GM12872 (cell line): Measurements from ENCODE around the gene F5.

Source experiments
- TF ChIP-seq, protein P1 (sequence below): IDR thresholded peaks from 3 replicates; pipeline ENCODE4 v1.5.1; 2011; ENCODE audit warnings: low read depth, mild to moderate bottlenecking, low read length, moderate library complexity; ENCODE audit not compliant: insufficient read depth

F5 gene

DNA sequence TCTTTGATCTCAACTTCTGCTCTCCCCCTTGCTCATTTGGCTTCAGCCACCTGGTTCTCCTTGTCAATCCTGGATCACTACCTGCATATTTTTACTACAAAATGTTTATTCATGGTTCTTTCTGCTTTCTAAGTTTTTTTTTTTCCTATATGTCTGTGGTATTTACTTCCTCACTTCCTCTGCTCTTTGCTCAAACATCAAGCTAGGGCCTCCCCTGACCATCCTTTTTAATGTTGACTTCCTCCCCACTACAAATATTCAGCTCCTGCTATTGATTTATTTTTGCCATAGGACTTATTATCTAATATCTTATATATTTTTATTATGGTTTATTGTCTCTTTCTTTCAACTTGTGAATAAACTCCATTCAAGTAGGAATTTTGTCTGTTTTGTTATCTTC, 86.5 kb downstream of the F5 start:
- TF ChIP-seq, protein P1, sequence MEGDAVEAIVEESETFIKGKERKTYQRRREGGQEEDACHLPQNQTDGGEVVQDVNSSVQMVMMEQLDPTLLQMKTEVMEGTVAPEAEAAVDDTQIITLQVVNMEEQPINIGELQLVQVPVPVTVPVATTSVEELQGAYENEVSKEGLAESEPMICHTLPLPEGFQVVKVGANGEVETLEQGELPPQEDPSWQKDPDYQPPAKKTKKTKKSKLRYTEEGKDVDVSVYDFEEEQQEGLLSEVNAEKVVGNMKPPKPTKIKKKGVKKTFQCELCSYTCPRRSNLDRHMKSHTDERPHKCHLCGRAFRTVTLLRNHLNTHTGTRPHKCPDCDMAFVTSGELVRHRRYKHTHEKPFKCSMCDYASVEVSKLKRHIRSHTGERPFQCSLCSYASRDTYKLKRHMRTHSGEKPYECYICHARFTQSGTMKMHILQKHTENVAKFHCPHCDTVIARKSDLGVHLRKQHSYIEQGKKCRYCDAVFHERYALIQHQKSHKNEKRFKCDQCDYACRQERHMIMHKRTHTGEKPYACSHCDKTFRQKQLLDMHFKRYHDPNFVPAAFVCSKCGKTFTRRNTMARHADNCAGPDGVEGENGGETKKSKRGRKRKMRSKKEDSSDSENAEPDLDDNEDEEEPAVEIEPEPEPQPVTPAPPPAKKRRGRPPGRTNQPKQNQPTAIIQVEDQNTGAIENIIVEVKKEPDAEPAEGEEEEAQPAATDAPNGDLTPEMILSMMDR = no peak

DNA sequence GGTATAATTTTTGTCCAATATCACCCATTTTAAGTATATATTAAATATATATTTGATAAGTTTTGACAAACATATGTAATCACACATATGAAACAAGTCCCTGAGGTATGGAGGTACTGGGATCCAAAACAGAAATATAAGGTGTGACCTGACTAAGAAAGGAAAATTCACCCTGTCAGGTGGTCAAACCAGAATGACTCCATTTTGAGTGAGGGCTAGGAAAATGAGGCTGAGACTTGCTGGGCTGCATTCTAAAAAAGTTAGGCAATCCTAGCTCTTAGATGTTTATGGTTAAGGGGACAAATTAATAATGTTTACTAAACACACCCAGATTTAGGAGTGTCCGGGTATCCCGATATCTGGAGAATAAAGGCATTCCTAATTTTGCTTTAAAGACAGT, 89.0 kb downstream of the F5 start:
- TF ChIP-seq, protein P1 = no peak

DNA sequence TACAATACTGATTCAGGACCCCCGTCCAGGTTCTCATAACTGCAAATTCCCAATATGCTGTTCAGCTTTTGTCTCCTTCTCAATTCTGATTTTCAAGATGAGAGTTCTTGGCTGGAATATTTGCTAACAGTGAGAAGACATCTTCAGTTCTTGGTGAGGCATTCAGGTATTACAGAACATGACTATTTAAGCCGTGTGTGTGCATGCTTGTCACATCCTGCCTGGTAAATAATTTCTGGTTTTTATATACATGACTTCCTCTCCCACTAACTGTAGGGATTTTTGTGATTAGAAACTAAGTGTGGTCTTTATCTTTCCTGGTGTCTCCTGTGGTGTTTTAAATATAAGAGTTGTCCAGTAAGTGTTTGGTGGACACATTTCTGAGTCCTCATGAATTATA, 90.4 kb downstream of the F5 start:
- TF ChIP-seq, protein P1 = no peak

DNA sequence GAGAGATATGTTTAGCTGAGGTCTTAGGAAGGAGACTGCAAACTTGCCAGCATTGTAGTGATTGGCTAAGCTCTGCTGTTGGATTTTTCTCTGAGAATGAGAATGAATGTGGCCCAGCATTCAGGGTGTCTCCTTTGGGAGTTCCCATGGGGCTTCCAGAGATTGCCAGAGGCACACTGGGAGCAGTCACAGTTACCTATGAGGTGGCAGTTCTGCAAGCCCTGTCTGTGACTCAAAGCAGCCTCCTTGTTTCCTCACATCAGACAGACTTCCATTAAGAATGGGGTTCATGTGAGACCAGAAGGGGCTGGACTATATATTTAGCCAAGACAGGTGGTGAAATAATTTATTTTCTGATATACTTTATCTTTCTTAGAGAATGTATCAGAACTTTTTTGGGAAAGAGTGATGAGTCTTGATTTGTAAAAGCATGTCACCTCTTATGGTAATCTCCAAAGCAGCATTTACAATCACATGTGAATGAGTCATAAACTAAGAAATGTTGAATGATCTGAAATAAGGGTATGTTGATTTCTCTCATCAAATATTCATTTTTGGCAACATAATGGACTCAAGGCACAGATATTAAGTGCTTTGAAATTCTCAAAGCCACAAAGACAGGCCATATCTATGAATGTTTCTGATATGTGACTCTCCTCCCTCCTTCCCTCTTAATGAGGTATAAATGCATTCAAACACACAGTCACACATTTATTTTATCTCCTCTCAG, 91.1 kb downstream of the F5 start:
- TF ChIP-seq, protein P1 = no peak

DNA sequence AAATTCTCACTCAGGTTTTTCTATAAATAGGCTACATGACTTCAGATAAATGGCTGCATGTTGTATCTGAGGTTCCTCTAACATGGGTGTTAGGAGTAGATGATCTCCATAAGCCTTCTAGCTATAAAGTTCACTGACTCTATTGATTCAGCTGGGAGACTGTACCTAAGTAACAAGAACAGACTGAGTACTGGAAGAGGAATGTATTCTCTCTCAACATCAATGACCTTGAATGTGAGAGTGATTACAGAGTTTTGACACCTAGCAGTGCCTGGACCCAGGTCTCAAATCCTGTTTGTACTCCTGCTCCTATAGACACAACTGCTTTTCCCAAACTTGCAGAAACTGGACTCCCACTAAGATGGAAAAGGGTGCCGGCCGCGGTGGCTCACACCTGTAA, 91.9 kb downstream of the F5 start:
- TF ChIP-seq, protein P1 = no peak

DNA sequence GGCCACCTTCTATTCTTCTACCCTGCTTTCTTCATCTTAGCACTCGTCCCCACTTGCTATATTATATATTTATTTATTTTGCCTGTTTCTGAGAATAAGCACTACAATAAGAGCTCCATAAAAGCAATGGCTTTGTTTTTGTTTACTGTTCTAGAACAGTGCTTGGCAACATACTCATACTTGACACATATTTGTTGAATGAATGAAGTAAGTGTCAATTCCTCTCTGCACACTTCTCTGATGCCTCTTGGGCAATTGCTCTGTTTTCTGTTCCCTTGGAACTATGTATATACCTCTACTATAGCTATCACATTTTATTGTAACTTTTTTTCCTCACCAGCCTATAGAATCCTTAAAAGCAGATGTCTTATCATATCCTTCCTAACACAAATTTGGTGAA, 93.0 kb downstream of the F5 start:
- TF ChIP-seq, protein P1 = no peak

DNA sequence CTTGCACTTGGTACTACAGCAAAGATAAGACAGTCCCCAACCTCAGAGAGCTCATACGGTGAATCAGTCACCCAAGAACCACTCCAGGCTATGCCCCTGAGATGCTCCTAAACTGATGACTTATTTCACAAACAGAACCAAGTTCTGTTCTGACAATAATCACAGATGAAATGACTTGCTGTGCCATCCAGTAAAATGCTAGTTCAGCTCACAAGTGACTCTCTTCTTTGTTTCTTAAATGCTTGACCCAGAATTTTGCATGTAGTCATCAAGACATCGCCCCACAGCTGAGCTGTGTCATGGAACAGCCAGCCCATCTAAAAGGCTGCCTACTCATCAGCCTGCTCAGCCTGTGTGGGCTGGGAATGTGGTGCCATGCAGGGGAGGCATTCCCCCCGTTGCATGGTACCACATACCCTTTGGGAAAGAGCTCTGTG, 94.4 kb downstream of the F5 start:
- TF ChIP-seq, protein P1 = no peak

DNA sequence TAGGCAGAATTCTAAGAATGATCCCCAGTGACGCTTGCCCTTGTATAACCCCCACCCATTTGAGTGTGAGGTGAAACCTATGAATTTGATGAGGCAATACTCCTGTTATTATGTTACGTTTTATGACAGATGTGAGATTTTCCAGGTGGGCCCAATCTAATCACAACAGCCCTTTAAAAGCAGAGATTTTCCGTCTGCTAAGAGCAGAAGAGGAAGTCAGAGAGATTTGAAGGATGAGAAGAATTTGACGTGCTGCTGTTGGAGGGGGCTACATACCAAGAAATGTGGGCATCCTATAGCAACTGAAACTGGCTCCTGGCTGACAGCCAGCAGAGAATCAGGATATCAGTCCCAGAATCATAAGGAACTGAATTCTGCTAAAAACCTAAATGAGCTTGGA, 98.1 kb downstream of the F5 start:
- TF ChIP-seq, protein P1 = no peak
